ENCODE results near the gene RRP15.

GRCh38 chr1:218249338-218250140 is 35.6 kb upstream of the RRP15 start:
- TF ChIP-seq, protein P1, sequence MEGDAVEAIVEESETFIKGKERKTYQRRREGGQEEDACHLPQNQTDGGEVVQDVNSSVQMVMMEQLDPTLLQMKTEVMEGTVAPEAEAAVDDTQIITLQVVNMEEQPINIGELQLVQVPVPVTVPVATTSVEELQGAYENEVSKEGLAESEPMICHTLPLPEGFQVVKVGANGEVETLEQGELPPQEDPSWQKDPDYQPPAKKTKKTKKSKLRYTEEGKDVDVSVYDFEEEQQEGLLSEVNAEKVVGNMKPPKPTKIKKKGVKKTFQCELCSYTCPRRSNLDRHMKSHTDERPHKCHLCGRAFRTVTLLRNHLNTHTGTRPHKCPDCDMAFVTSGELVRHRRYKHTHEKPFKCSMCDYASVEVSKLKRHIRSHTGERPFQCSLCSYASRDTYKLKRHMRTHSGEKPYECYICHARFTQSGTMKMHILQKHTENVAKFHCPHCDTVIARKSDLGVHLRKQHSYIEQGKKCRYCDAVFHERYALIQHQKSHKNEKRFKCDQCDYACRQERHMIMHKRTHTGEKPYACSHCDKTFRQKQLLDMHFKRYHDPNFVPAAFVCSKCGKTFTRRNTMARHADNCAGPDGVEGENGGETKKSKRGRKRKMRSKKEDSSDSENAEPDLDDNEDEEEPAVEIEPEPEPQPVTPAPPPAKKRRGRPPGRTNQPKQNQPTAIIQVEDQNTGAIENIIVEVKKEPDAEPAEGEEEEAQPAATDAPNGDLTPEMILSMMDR (optimal IDR thresholded peaks at IDR 0.05 in 1 of 3, IDR thresholded peaks at IDR 0.05 in 1 of 3, conservative IDR thresholded peaks at IDR 0.05 in 1 of 3; ENCODE audit: extremely low read depth in 1 of 3, insufficient read depth in 2 of 3, low read length in 3 of 3), result no peak
- TF ChIP-seq EZH2 (IDR thresholded peaks at IDR 0.05; ENCODE audit: low read length), result no peak

Data from keratinocyte (primary cell).